GM23338 (cell line): ENCODE results near the gene MAN2B2. TPM values are rescaled to one million over a fixed set of nuclear protein-coding genes. Genes with fewer than 3 reads are reported as not detected.

Experiments
- ATAC-seq: fragments of 200-7000 bp; cut with Tn5 transposase; 3 replicates; pipeline ENCODE4 v1.9.1; 2020
- DNase-seq: peaks from one replicate; pipeline ENCODE4 v3.0.0-alpha.2; 2015; ENCODE audit warnings: low spot score
- H2AFZ ChIP-seq: fragments of 200-600 bp; sonication (generic); 2 replicates; pipeline ENCODE4 v1.8.0; 2016; ENCODE audit warnings: antibody characterized with exemption, mild to moderate bottlenecking, moderate library complexity
- H3F3A ChIP-seq: fragments of 200-600 bp; sonication (generic); replicated peaks from 2 replicates; pipeline ENCODE4 v1.8.0; 2017; ENCODE audit warnings: antibody characterized with exemption, mixed run types, low read depth
- H3K27ac ChIP-seq: fragments of 200-600 bp; sonication (generic); 2 replicates; pipeline ENCODE4 v1.6.1; 2016; ENCODE audit warnings: low read depth
- H3K27me3 ChIP-seq: fragments of 200-600 bp; sonication (generic); 2 replicates; pipeline ENCODE4 v1.8.0; 2016; ENCODE audit warnings: mild to moderate bottlenecking, mixed run types, moderate library complexity; ENCODE audit not compliant: insufficient read depth
- H3K36me3 ChIP-seq: fragments of 200-600 bp; sonication (generic); 2 replicates; pipeline ENCODE4 v1.8.0; 2016; ENCODE audit warnings: mild to moderate bottlenecking; ENCODE audit not compliant: insufficient read depth
- H3K4me1 ChIP-seq: fragments of 200-600 bp; sonication (generic); 2 replicates; pipeline ENCODE4 v1.8.0; 2016; ENCODE audit warnings: mild to moderate bottlenecking, moderate library complexity; ENCODE audit not compliant: insufficient read depth
- H3K4me2 ChIP-seq: fragments of 200-600 bp; sonication (generic); 2 replicates; pipeline ENCODE4 v1.7.1; 2017; ENCODE audit warnings: mixed run types
- H3K4me3 ChIP-seq: fragments of 200-600 bp; sonication (generic); 2 replicates; pipeline ENCODE4 v1.6.1; 2016; ENCODE audit warnings: mixed run types
- H3K79me2 ChIP-seq: fragments of 200-600 bp; sonication (generic); replicated peaks from 2 replicates; pipeline ENCODE4 v1.8.0; 2017; ENCODE audit warnings: mild to moderate bottlenecking; ENCODE audit not compliant: insufficient read depth
- H3K9me2 ChIP-seq: fragments of 200-600 bp; sonication (generic); 2 replicates; pipeline ENCODE4 v1.8.0; 2017; ENCODE audit not compliant: insufficient read depth
- H4K20me1 ChIP-seq: fragments of 200-600 bp; sonication (generic); replicated peaks from 2 replicates; pipeline ENCODE4 v1.8.0; 2017; ENCODE audit warnings: mild to moderate bottlenecking; ENCODE audit not compliant: insufficient read depth
- H3K27ac Mint-ChIP-seq: 2 replicates; pipeline ENCODE4 v1.8.0; 2020; ENCODE audit warnings: inconsistent platforms, mild to moderate bottlenecking, moderate library complexity, mixed read lengths
- H3K27me3 Mint-ChIP-seq: 3 replicates; pipeline ENCODE4 v1.8.0; 2022; ENCODE audit warnings: low read depth, mild to moderate bottlenecking, moderate library complexity, mixed read lengths, inconsistent platforms; ENCODE audit not compliant: insufficient read depth, poor library complexity
- H3K36me3 Mint-ChIP-seq: 3 replicates; pipeline ENCODE4 v1.8.0; 2021; ENCODE audit warnings: low read depth, mild to moderate bottlenecking, inconsistent platforms, moderate library complexity, mixed read lengths
- H3K4me1 Mint-ChIP-seq: 3 replicates; pipeline ENCODE4 v1.8.0; 2020; ENCODE audit warnings: mild to moderate bottlenecking, inconsistent platforms, mixed read lengths
- H3K4me3 Mint-ChIP-seq: 3 replicates; pipeline ENCODE4 v1.8.0; 2021; ENCODE audit warnings: moderate library complexity, mild to moderate bottlenecking, inconsistent platforms, mixed read lengths
- H3K9me3 Mint-ChIP-seq: 3 replicates; pipeline ENCODE4 v1.8.0; 2020; ENCODE audit warnings: moderate library complexity, mild to moderate bottlenecking, inconsistent platforms, mixed read lengths
- CREB1 ChIP-seq: fragments of 250-450 bp; sonication (Bioruptor Pico); IDR thresholded peaks from 2 replicates; pipeline ENCODE4 v1.5.0; 2020; ENCODE audit warnings: low read depth, mild to moderate bottlenecking, moderate library complexity
- ETS1 ChIP-seq: IDR thresholded peaks from 2 replicates; pipeline ENCODE4 v1.6.1; 2016; ENCODE audit warnings: antibody characterized with exemption
- EZH2 ChIP-seq: fragments of 200-600 bp; sonication (generic); IDR thresholded peaks from one replicate; pipeline ENCODE4 v1.8.0; 2017; ENCODE audit warnings: antibody characterized with exemption, mild to moderate bottlenecking, low read depth; ENCODE audit not compliant: unreplicated experiment
- EZH2phosphoT487 ChIP-seq: fragments of 200-600 bp; sonication (generic); IDR thresholded peaks from one replicate; pipeline ENCODE4 v1.8.1; 2018; ENCODE audit warnings: antibody characterized with exemption; ENCODE audit not compliant: unreplicated experiment
- STAT1 ChIP-seq: IDR thresholded peaks from one replicate; pipeline ENCODE4 v1.6.1; 2016; ENCODE audit warnings: antibody characterized with exemption; ENCODE audit not compliant: unreplicated experiment
- ZNF114 ChIP-seq: fragments of 250-450 bp; sonication (Bioruptor Pico); IDR thresholded peaks from 2 replicates; pipeline ENCODE4 v1.5.0; 2020; ENCODE audit warnings: mild to moderate bottlenecking, moderate library complexity
- polyA plus RNA-seq: library from polyadenylated mRNA; unstranded; fragments of >200 nt; fragmentation: Nextera tagmentation; extraction: Ambion mirVana; gene quantifications from 2 replicates; pipeline ENCODE4 v1.2.1, GENCODE V29; 2016
- total RNA-seq: library from RNA; depleted of rRNA; stranded (reverse); fragments of >200 nt; shearing (Covaris generic); gene quantifications from 2 replicates; pipeline ENCODE4 v1.2.3, GENCODE V29; 2014
- TF ChIP-seq, protein P1 (sequence below): IDR thresholded peaks from one replicate; pipeline ENCODE4 v1.6.1; 2018; ENCODE audit warnings: antibody characterized with exemption; ENCODE audit not compliant: unreplicated experiment
- TF ChIP-seq, protein P2 (sequence below), 2 experiments: fragments of 200-600 bp in 1 of 2; sonication (generic) in 1 of 2; conservative IDR thresholded peaks; 2 replicates each; pipeline versions ENCODE4 v1.5.1 to v1.6.1; 2016 to 2017; ENCODE audit warnings: antibody characterized with exemption in 2 of 2, low read depth in 2 of 2, mild to moderate bottlenecking in 2 of 2, moderate library complexity in 1 of 2

The MAN2B2 gene
- total and polyA plus RNA-seq, 2 experiments from 2014 or later: 1.6 to 6.9 TPM

- Mint-ChIP-seq H3K4me3 (no peak overlapping the region), H3K27me3 (peaks cover 7% of the 10 kb centered on the region), H3K4me1 (peaks cover 4% of the 10 kb centered on the region; the same call in 2 of the 3 replicates), H3K27ac (no peak overlapping the region), H3K36me3 (no peaks in the 10 kb centered on the region), H3K9me3 (no peaks in the 10 kb centered on the region; the same call in 2 of the 3 replicates)
- Histone ChIP-seq H3K79me2 (no peaks in the 10 kb centered on the region), H3K36me3 (no peaks in the 10 kb centered on the region), H2AFZ (no peak overlapping the region), H4K20me1 (no peaks in the 10 kb centered on the region), H3K27ac (no peak overlapping the region), H3K4me2 (no peak overlapping the region), H3K27me3 (no peaks in the 10 kb centered on the region), H3K4me1 (no peaks in the 10 kb centered on the region), H3K4me3 (no peak overlapping the region), H3K9me2 (no peaks in the 10 kb centered on the region), H3F3A (no peaks in the 10 kb centered on the region)
- ATAC-seq (no peak), DNase-seq (no peak)
- TF ChIP-seq STAT1: no peak
- TF ChIP-seq ZNF114 (CRISPR knock-in tag): no peak
- no peak for TF ChIP-seq CREB1
- no peak for TF ChIP-seq EZH2phosphoT487
These were observed 32.0 kb upstream of the MAN2B2 start for GRCh38 chr4:6542951-6543350.

- H3F3A ChIP-seq: no peaks in the 10 kb centered on the region
- H3K27me3 ChIP-seq: no peaks in the 10 kb centered on the region
- no peaks in the 10 kb centered on the region for H3K36me3 ChIP-seq
- Mint-ChIP-seq H3K4me1 (peaks cover 4% of the 10 kb centered on the region; the same call in 2 of the 3 replicates), H3K36me3 (no peaks in the 10 kb centered on the region), H3K9me3 (no peaks in the 10 kb centered on the region; the same call in 2 of the 3 replicates), H3K27ac (no peak overlapping the region), H3K27me3 (peaks cover 11% of the 10 kb centered on the region), H3K4me3 (no peak overlapping the region)
- TF ChIP-seq EZH2: no peak
- TF ChIP-seq, protein P1, sequence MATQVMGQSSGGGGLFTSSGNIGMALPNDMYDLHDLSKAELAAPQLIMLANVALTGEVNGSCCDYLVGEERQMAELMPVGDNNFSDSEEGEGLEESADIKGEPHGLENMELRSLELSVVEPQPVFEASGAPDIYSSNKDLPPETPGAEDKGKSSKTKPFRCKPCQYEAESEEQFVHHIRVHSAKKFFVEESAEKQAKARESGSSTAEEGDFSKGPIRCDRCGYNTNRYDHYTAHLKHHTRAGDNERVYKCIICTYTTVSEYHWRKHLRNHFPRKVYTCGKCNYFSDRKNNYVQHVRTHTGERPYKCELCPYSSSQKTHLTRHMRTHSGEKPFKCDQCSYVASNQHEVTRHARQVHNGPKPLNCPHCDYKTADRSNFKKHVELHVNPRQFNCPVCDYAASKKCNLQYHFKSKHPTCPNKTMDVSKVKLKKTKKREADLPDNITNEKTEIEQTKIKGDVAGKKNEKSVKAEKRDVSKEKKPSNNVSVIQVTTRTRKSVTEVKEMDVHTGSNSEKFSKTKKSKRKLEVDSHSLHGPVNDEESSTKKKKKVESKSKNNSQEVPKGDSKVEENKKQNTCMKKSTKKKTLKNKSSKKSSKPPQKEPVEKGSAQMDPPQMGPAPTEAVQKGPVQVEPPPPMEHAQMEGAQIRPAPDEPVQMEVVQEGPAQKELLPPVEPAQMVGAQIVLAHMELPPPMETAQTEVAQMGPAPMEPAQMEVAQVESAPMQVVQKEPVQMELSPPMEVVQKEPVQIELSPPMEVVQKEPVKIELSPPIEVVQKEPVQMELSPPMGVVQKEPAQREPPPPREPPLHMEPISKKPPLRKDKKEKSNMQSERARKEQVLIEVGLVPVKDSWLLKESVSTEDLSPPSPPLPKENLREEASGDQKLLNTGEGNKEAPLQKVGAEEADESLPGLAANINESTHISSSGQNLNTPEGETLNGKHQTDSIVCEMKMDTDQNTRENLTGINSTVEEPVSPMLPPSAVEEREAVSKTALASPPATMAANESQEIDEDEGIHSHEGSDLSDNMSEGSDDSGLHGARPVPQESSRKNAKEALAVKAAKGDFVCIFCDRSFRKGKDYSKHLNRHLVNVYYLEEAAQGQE: no peak
- no peak for TF ChIP-seq STAT1
- TF ChIP-seq ETS1: no peak
- TF ChIP-seq, protein P2, sequence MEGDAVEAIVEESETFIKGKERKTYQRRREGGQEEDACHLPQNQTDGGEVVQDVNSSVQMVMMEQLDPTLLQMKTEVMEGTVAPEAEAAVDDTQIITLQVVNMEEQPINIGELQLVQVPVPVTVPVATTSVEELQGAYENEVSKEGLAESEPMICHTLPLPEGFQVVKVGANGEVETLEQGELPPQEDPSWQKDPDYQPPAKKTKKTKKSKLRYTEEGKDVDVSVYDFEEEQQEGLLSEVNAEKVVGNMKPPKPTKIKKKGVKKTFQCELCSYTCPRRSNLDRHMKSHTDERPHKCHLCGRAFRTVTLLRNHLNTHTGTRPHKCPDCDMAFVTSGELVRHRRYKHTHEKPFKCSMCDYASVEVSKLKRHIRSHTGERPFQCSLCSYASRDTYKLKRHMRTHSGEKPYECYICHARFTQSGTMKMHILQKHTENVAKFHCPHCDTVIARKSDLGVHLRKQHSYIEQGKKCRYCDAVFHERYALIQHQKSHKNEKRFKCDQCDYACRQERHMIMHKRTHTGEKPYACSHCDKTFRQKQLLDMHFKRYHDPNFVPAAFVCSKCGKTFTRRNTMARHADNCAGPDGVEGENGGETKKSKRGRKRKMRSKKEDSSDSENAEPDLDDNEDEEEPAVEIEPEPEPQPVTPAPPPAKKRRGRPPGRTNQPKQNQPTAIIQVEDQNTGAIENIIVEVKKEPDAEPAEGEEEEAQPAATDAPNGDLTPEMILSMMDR (conservative IDR thresholded peaks at IDR 0.05; ENCODE audit: low read depth in 2 of 2): no peak
- no peak for TF ChIP-seq CREB1
- H3K9me2 ChIP-seq: no peaks in the 10 kb centered on the region
- H3K27ac ChIP-seq: no peak overlapping the region
- DNase-seq (no peak), ATAC-seq (no peak)
- no peak overlapping the region for H3K4me2 ChIP-seq
- no peak overlapping the region for H2AFZ ChIP-seq
- H3K4me3 ChIP-seq: no peak overlapping the region
- no peaks in the 10 kb centered on the region for H3K79me2 ChIP-seq
- H3K4me1 ChIP-seq: no peaks in the 10 kb centered on the region
- no peaks in the 10 kb centered on the region for H4K20me1 ChIP-seq
These were observed 28.9 kb upstream of the MAN2B2 start for GRCh38 chr4:6546091-6546490.
